ENCODE data around the gene ST6GALNAC3.

ST6GALNAC3 gene

GRCh38 chr1:76418531-76418930 lies 344.0 kb downstream of the ST6GALNAC3 start:
- TF ChIP-seq ZNF324 (tag by site-specific recombination; IDR thresholded peaks at IDR 0.05) (no peak), ZNF2 (tag by site-specific recombination; IDR thresholded peaks at IDR 0.05) (no peak)
- Histone ChIP-seq H3K4me1 (ENCODE audit: control insufficient read depth, insufficient read depth, low read length) (no peaks in the 10 kb centered on the region), H3K4me3 (ENCODE audit: low read depth, low read length) (no peak overlapping the region), H3K36me3 (ENCODE audit: control insufficient read depth in 2 of 2, insufficient read depth in 1 of 2, low read length in 2 of 2) (no peaks in the 10 kb centered on the region), H3K27ac (ENCODE audit: extremely low read depth, low read depth, low read length) (no peak overlapping the region), H3K9me3 (ENCODE audit: control insufficient read depth, insufficient read depth, low read depth, low read length) (no peaks in the 10 kb centered on the region)
- CTCF ChIA-PET: no interaction called here
- POLR2A ChIA-PET: no interaction called here

DNA sequence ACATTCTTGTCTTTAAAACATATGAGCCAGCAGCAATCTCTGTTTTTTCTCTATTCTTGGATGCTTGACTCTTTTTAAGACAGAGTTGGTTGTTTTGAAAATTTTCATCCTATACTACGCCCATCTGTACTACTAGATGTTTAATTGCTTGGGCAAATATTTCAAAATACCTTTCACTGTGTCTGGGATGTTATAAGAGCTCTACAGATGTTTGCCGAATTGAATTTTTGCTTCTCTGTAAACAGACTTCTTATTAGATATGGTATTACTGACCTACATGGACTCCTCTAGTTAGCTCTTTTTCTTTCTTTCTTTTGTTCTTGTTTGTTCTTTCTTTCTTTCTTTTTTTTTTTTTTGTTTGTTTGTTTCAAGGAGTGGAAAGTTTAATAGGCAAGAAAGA lies 345.1 kb downstream of the ST6GALNAC3 start:
- Histone ChIP-seq H3K4me3 (ENCODE audit: low read depth, low read length) (no peak overlapping the region), H3K27ac (ENCODE audit: extremely low read depth, low read depth, low read length) (no peak overlapping the region), H3K4me1 (ENCODE audit: control insufficient read depth, insufficient read depth, low read length) (no peaks in the 10 kb centered on the region), H3K9me3 (ENCODE audit: control insufficient read depth, insufficient read depth, low read depth, low read length) (no peaks in the 10 kb centered on the region), H3K36me3 (ENCODE audit: control insufficient read depth in 2 of 2, insufficient read depth in 1 of 2, low read length in 2 of 2) (no peaks in the 10 kb centered on the region)
- ChIA-PET POLR2A (no interaction called here), CTCF (interaction anchor here (0.6 kb wide), 1 partner anchor 333 kb away, joined by 4 read pairs; no protein-coding TSS in a partner anchor)
- no peak for TF ChIP-seq IKZF3 (tag by site-specific recombination; IDR thresholded peaks at IDR 0.05)
- no peak for TF ChIP-seq ZNF214 (tag by site-specific recombination; IDR thresholded peaks at IDR 0.05; ENCODE audit: borderline replicate concordance)
- no peak for TF ChIP-seq ZNF26 (tag by site-specific recombination; IDR thresholded peaks at IDR 0.05)
- TF ChIP-seq, protein P1, sequence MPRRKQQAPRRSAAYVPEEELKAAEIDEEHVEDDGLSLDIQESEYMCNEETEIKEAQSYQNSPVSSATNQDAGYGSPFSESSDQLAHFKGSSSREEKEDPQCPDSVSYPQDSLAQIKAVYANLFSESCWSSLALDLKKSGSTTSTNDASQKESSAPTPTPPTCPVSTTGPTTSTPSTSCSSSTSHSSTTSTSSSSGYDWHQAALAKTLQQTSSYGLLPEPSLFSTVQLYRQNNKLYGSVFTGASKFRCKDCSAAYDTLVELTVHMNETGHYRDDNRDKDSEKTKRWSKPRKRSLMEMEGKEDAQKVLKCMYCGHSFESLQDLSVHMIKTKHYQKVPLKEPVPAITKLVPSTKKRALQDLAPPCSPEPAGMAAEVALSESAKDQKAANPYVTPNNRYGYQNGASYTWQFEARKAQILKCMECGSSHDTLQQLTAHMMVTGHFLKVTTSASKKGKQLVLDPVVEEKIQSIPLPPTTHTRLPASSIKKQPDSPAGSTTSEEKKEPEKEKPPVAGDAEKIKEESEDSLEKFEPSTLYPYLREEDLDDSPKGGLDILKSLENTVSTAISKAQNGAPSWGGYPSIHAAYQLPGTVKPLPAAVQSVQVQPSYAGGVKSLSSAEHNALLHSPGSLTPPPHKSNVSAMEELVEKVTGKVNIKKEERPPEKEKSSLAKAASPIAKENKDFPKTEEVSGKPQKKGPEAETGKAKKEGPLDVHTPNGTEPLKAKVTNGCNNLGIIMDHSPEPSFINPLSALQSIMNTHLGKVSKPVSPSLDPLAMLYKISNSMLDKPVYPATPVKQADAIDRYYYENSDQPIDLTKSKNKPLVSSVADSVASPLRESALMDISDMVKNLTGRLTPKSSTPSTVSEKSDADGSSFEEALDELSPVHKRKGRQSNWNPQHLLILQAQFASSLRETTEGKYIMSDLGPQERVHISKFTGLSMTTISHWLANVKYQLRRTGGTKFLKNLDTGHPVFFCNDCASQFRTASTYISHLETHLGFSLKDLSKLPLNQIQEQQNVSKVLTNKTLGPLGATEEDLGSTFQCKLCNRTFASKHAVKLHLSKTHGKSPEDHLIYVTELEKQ (tag by site-specific recombination; IDR thresholded peaks at IDR 0.05; ENCODE audit: borderline replicate concordance): no peak
- TF ChIP-seq KLF9 (tag by site-specific recombination; IDR thresholded peaks at IDR 0.05; ENCODE audit: low read depth): no peak
- TF ChIP-seq ZNF280D (tag by site-specific recombination; IDR thresholded peaks at IDR 0.05): no peak
- no peak for TF ChIP-seq ZNF223 (tag by site-specific recombination; IDR thresholded peaks at IDR 0.05)
- TF ChIP-seq GLI4 (tag by site-specific recombination; IDR thresholded peaks at IDR 0.05): no peak
- TF ChIP-seq ZNF350 (tag by site-specific recombination; IDR thresholded peaks at IDR 0.05): no peak
- no peak for TF ChIP-seq ZEB2 (tag by site-specific recombination; IDR thresholded peaks at IDR 0.05)
- no peak for TF ChIP-seq ZNF600 (tag by site-specific recombination; IDR thresholded peaks at IDR 0.05)
- no peak for TF ChIP-seq ZBTB6 (tag by site-specific recombination; IDR thresholded peaks at IDR 0.05)

Measured in HEK293 (cell line).